ENCODE results near the gene SUGCT. TPM values are rescaled to one million over a fixed set of nuclear protein-coding genes. Genes with fewer than 3 reads are reported as not detected.

Gene SUGCT
- total and polyA plus RNA-seq, 2 of the 13 experiments (the other 11 are each of a cell fraction or from before 2014, with no cell fraction given) = 10.1 to 22.2 TPM

GRCh38 chr7:40324914-40325313 is 190.1 kb downstream of the SUGCT start:
- ChIA-PET POLR2A (no interaction called here), CTCF (ENCODE audit: low intra/inter-chr PET ratio, low total read pairs) (no interaction called here)
- Histone ChIP-seq H3K4me3 (replicated peaks in 1 of 3; ENCODE audit: insufficient read depth in 1 of 3, low read depth in 2 of 3, low read length in 3 of 3) (no peak overlapping the region), H3K9ac (ENCODE audit: insufficient read depth, low read depth, low read length) (no peak overlapping the region), H4K20me1 (ENCODE audit: insufficient read depth, low read length) (no peaks in the 10 kb centered on the region), H3K36me3 (replicated peaks in 1 of 2; ENCODE audit: control insufficient read depth in 1 of 2, insufficient read depth in 2 of 2, low read length in 2 of 2) (no peaks in the 10 kb centered on the region), H3K4me1 (ENCODE audit: insufficient read depth, low read length) (no peaks in the 10 kb centered on the region), H3K27me3 (ENCODE audit: control insufficient read depth in 1 of 2, insufficient read depth in 2 of 2, low read length in 2 of 2) (no peaks in the 10 kb centered on the region), H3K27ac (ENCODE audit: extremely low read length, insufficient read depth, low read length) (no peak overlapping the region), H3K4me2 (ENCODE audit: low read depth, low read length) (no peak overlapping the region), H3K79me2 (ENCODE audit: insufficient read depth, low read length) (no peaks in the 10 kb centered on the region), H3K9me3 (ENCODE audit: low read length) (no peaks in the 10 kb centered on the region), H2AFZ (ENCODE audit: low read length) (no peak overlapping the region)
- BruUV-seq (replicated peaks) = no TSS peak
- intact Hi-C loops (cut with micrococcal nuclease; ENCODE audit: unreplicated experiment) (no loop called here), in situ Hi-C loops (cut with HindIII; ENCODE audit: extremely low pct_ligation_motif_present, low pct_unique_long_range_greater_than_20kb) (loop anchor here (5.0 to 10.0 kb wide), 2 partner anchors 282 to 1380 kb away; partner anchors contain the start of gene INHBA)
- no peak for FAIRE-seq
- no peak for ATAC-seq
- TF ChIP-seq BRD4 (CRISPR knock-in tag; IDR thresholded peaks at IDR 0.05) = no peak
- no peak for TF ChIP-seq KAT2B (IDR thresholded peaks at IDR 0.05; ENCODE audit: borderline replicate concordance, low read depth, low read length)
- no peak for TF ChIP-seq ZNF574 (CRISPR knock-in tag; IDR thresholded peaks at IDR 0.05)
- no peak for TF ChIP-seq MTF2 (CRISPR knock-in tag; IDR thresholded peaks at IDR 0.05; ENCODE audit: borderline replicate concordance)
- TF ChIP-seq ZNF557 (CRISPR knock-in tag; IDR thresholded peaks at IDR 0.05) = no peak
- no peak for TF ChIP-seq ZNF616 (CRISPR knock-in tag; IDR thresholded peaks at IDR 0.05; ENCODE audit: low read depth)
- TF ChIP-seq REPIN1 (CRISPR knock-in tag; IDR thresholded peaks at IDR 0.05; ENCODE audit: borderline replicate concordance, low read depth) = no peak
- no peak for TF ChIP-seq ZNF691 (CRISPR knock-in tag; IDR thresholded peaks at IDR 0.05; ENCODE audit: borderline replicate concordance, low read depth)
- TF ChIP-seq CHCHD3 (CRISPR knock-in tag; IDR thresholded peaks at IDR 0.05) = no peak
- no peak for TF ChIP-seq MAZ (IDR thresholded peaks at IDR 0.05; ENCODE audit: borderline replicate concordance, low read depth, low read length)
- TF ChIP-seq MAZ (CRISPR knock-in tag; IDR thresholded peaks at IDR 0.05; ENCODE audit: low read depth) = no peak
- no peak for TF ChIP-seq SP140L (CRISPR knock-in tag; IDR thresholded peaks at IDR 0.05; ENCODE audit: borderline replicate concordance)
- no peak for TF ChIP-seq ZNF33A (CRISPR knock-in tag; IDR thresholded peaks at IDR 0.05; ENCODE audit: borderline replicate concordance)
- TF ChIP-seq HHEX (CRISPR knock-in tag; IDR thresholded peaks at IDR 0.05) = no peak
- no peak for TF ChIP-seq ISL2 (CRISPR knock-in tag; IDR thresholded peaks at IDR 0.05)
- TF ChIP-seq ZGPAT (CRISPR knock-in tag; IDR thresholded peaks at IDR 0.05) = no peak
- no peak for TF ChIP-seq ZNF766 (CRISPR knock-in tag; IDR thresholded peaks at IDR 0.05; ENCODE audit: borderline replicate concordance)
- no peak for TF ChIP-seq ZNF7 (CRISPR knock-in tag; IDR thresholded peaks at IDR 0.05)
- DNase-seq (ENCODE audit: low spot score) = no peak
